ENCODE data around the gene NELFCD.
"Not testable (repeated sequence)": the region's sequence is repeated elsewhere in the genome, so short reads cannot be mapped to it uniquely, and the experiment has no call there.

- TF ChIP-seq, protein P1, sequence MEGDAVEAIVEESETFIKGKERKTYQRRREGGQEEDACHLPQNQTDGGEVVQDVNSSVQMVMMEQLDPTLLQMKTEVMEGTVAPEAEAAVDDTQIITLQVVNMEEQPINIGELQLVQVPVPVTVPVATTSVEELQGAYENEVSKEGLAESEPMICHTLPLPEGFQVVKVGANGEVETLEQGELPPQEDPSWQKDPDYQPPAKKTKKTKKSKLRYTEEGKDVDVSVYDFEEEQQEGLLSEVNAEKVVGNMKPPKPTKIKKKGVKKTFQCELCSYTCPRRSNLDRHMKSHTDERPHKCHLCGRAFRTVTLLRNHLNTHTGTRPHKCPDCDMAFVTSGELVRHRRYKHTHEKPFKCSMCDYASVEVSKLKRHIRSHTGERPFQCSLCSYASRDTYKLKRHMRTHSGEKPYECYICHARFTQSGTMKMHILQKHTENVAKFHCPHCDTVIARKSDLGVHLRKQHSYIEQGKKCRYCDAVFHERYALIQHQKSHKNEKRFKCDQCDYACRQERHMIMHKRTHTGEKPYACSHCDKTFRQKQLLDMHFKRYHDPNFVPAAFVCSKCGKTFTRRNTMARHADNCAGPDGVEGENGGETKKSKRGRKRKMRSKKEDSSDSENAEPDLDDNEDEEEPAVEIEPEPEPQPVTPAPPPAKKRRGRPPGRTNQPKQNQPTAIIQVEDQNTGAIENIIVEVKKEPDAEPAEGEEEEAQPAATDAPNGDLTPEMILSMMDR (optimal IDR thresholded peaks at IDR 0.05 in 1 of 3, IDR thresholded peaks at IDR 0.05 in 1 of 3, conservative IDR thresholded peaks at IDR 0.05 in 1 of 3; ENCODE audit: extremely low read depth in 1 of 3, insufficient read depth in 2 of 3, low read length in 3 of 3): not testable (repeated sequence)
- TF ChIP-seq EZH2 (IDR thresholded peaks at IDR 0.05; ENCODE audit: low read length): not testable (repeated sequence)
Measured at GRCh38 chr20:58947797-58948388, 33.2 kb upstream of the NELFCD start.

All from keratinocyte (primary cell).